Renal pelvis (tissue), 4 donors: ENCODE results near the gene COPS2. TPM values are rescaled to one million over a fixed set of nuclear protein-coding genes. Genes with fewer than 3 reads are reported as not detected.
A peak's percentile ranks its signal among the peaks of the same experiment; 100 is the strongest.

ENCODE experiments used
- DNase-seq: peaks from one replicate; pipeline ENCODE4 v3.0.0-alpha.2; 2013
- polyA plus RNA-seq, 3 donors: library from polyadenylated mRNA; unstranded; fragments of 120-200 nt; gene quantifications; one replicate each; pipeline ENCODE4 v1.2.1, GENCODE V29; 2013; ENCODE audit not compliant: insufficient read length in 3 of 3

COPS2 gene
- polyA plus RNA-seq, 3 donors, result 85.3 to 96.1 (median 94.3) TPM

- DNase-seq, result peak; percentile 84
Observed at GRCh38 chr15:49169880-49170597, 14.6 kb upstream of the COPS2 start, which contains the start of gene GALK2. GALK2 (plus strand) TSS chr15:49170247; CDS start chr15:49170323, 76 bp downstream.

GRCh38 chr15:49168016-49168415 is 12.6 kb upstream of the COPS2 start:
- DNase-seq, result no peak

GRCh38 chr15:49164865-49165264 is 9.5 kb upstream of the COPS2 start:
- no peak for DNase-seq

DNA sequence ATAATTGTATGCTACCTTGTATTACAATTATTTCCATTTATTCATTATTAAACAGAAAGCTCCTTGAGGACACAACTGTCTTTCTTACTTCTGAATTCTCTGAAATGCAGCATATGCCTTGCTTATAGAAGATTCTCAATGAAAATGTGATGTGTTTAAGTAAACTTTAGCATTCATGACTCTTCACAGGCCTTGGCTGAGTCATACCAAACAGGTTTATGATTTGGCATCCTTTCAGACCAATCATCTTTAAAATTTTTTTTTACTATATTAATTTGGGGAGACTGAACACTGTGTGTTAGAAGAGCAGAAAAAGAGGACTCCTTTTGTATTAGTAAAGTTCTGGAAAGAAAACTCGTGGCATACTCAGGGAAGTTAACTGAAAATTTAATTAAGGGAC is 8.3 kb upstream of the COPS2 start:
- no peak for DNase-seq

- peak; percentile 15 for DNase-seq
Observed at GRCh38 chr15:49155834-49156627, 632 bp upstream of the COPS2 start.

DNA sequence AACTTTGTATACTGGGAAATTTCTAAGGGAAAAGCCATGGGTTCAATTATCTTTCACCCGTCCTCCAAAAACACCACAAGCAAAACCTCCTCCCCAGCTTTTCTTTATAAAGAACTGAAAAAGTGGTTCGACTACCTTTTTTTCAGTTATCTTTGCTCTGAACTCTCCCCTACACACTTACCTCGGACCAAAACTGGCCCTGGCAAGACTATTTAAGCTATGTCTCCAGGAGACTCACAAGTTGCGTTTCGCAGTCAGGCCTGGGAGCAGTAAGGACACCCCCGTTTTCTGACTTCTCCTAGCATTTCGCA is 645 bp downstream of the COPS2 start:
- no peak for DNase-seq

GRCh38 chr15:49154359-49154758 is 1.0 kb downstream of the COPS2 start:
- DNase-seq, result no peak

DNA sequence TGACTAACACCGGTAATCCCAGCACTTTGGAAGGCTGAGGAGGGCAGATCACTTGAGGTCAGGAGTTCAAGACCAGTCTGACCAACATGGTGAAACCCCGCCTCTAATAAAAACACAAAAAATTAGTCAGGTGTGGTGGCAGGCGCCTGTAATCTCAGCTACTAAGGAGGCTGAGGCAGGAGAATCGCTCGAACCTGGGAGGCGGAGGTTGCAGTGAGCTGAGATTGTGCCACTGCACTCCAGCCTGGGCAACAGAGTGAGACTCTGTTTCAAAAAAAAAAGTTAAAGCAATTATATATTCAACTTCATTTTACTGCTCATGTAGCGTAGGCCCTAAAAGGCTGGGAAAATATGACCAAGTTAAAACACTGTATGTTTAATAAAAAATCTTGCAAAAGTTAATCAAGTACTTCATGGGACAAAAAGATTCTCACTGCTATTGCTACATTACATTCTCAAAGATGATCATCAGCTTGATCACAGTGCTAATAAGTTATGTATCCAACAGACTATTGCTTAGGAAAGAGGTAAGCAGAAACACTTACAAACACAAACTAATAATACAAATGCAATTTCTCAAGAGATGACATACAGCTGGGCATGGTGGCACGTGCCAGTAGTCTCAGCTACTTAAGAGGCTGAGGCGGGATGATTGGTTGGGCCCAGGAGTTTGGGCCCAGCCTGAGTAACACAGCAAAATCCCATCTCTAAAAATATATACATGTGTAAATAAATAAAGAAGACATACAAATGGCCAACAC is 2.7 kb downstream of the COPS2 start:
- no peak for DNase-seq

DNA sequence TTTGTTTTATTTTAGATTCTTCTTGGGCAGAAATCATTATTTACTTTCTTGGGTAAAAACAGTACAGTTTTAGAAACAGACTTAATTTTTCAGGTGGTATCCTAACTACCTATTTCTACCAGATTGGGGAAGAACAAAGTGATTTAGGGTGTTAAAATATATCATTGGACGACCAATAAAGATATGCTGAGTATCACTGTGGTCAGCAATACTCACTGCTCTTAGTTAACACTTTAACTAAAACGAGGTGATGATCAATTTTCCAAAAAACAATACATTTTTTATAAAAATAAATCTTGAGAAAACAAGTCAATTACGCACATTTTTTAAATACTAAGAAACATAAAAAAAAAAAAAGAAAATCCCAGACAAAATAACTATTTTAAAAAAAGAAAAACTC is 3.6 kb downstream of the COPS2 start:
- DNase-seq, result no peak

DNA sequence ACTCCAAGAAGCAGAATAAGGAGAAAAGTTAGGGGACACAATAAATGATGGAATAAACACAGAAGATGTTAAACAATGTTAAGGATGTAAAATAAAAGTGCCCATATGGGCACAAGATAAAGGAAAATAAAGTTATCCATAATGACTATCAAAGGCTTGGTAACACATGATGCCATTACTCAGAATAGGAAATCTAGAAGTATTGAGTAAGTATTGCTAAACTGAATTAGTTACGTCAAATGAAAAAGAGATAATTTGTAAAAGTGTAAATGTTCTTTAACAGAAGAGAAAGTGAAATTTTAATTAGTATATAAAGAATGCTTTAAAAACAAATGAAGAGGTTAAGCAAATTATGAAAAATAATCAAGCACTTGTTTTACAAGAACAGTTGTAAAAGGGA is 6.7 kb downstream of the COPS2 start:
- DNase-seq, result no peak

- DNase-seq, result no peak
Observed at GRCh38 chr15:49148298-49148697, 7.1 kb downstream of the COPS2 start.

- DNase-seq, result peak; percentile 57
Observed at GRCh38 chr15:49145651-49146609, 9.5 kb downstream of the COPS2 start.

GRCh38 chr15:49137861-49138260 is 17.5 kb downstream of the COPS2 start:
- DNase-seq, result no peak

DNA sequence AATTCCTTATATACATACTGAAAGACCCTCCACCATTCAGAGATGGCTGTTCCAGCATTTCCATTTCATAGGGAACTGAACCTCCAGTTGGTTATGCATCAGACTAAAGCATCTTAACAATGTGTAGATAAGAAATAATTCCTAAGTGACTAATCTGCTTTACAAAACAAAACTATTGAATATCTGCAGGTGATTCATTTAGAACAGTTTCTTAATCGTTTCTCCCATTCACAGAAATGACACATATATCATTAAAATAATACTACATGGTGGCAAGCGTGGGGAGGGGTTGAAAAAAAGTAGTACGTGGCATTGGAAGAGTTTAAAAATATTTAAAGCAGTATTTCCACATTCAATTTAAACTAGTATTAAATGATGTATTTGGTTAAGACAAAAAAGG is 19.5 kb downstream of the COPS2 start:
- no peak for DNase-seq

GRCh38 chr15:49135342-49135857 is 20.0 kb downstream of the COPS2 start:
- no peak for DNase-seq

- peak; percentile 4 for DNase-seq
Observed at GRCh38 chr15:49134683-49135341, 20.6 kb downstream of the COPS2 start.

DNA sequence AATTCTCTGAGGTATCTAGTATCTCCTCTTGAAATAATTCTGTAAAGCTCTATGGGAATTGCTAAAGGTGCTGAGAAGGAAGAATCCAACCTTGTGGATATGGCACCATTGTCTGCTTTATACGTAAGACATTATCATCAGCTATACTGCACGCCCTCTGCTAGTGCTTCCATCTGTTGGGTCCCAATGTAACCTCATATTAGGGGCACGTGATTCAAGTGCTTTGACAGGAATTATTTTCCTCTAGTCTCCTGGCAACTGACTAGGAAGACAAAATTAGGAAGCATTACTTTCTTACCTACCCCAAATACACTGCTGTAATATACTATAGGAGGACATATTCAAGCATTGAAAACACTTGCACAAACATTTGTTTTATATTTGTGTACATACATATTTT is 24.0 kb downstream of the COPS2 start:
- no peak for DNase-seq

- no peak for DNase-seq
Observed at GRCh38 chr15:49124371-49124770, 31.0 kb downstream of the COPS2 start.

DNA sequence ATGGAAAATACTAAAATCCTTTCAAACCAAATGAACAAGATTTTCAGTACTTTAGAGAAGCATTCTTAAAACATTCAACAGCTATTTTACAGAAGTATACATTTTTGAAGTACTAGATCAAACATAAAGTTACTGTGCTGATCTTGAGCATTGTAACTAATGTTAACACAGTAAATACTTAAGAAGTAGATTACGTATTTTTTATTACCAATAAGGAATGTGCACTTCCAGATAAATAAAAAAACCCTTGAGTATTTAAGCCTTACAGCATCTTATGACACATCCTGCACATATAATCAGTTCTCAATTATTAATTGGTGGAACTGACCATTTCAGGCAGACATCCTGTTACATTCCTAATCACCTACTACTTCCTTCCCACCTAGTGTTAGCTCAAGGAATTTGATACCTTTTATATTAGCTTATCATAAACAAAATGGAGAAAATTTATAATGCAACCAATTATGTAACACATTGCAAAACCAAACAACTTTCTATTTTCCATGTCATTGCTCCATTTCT is 32.8 kb downstream of the COPS2 start:
- no peak for DNase-seq

- DNase-seq, result no peak
Observed at GRCh38 chr15:49121901-49122300, 33.5 kb downstream of the COPS2 start.

- no peak for DNase-seq
Observed at GRCh38 chr15:49120832-49121231, 34.6 kb downstream of the COPS2 start.
